ENCODE results near the gene ODAM. TPM values are rescaled to one million over a fixed set of nuclear protein-coding genes. Genes with fewer than 3 reads are reported as not detected.

The ODAM gene
- total and polyA plus RNA-seq, 2 of the 8 experiments (the other 6 are each of a cell fraction or from before 2014, with no cell fraction given), result 0.21 TPM; not detected in 1

- Histone ChIP-seq H3K23ac (ENCODE audit: insufficient read length) (no peak within 1 kb of the TSS), H3K9ac (replicated peaks in 1 of 4; ENCODE audit: extremely low read depth in 1 of 4, low read depth in 3 of 4, low read length in 3 of 4) (no peak within 1 kb of the TSS), H2BK15ac (ENCODE audit: low read length) (no peak within 1 kb of the TSS), H2BK120ac (replicated peaks; ENCODE audit: low read depth, low read length) (no peak within 1 kb of the TSS), H3K79me1 (ENCODE audit: low read depth, low read length) (no peaks in the 10 kb centered on the region), H3K36me3 (ENCODE audit: control insufficient read depth in 2 of 4, insufficient read depth in 4 of 4, low read length in 3 of 4) (no peaks in the 10 kb centered on the region), H4K20me1 (replicated peaks in 1 of 2; ENCODE audit: control insufficient read depth in 1 of 2, insufficient read depth in 2 of 2, low read length in 2 of 2) (no peaks in the 10 kb centered on the region), H3K56ac (replicated peaks; ENCODE audit: insufficient read length, low read depth, low read length) (no peak within 1 kb of the TSS), H3K27me3 (replicated peaks in 1 of 4; ENCODE audit: control insufficient read depth in 3 of 4, extremely low read depth in 1 of 4, insufficient read depth in 3 of 4, low read length in 3 of 4) (no peaks in the 10 kb centered on the region), H3K4me2 (ENCODE audit: insufficient read depth in 1 of 2, low read depth in 2 of 2, low read length in 2 of 2) (no peak within 1 kb of the TSS), H3K23me2 (ENCODE audit: low read depth, low read length) (no peaks in the 10 kb centered on the region), H3K27ac (ENCODE audit: low read depth, low read length) (no peak within 1 kb of the TSS), H3K4me3 (ENCODE audit: extremely low read depth in 1 of 4, insufficient read depth in 2 of 4, low read depth in 3 of 4, low read length in 4 of 4) (no peak within 1 kb of the TSS), H2BK12ac (ENCODE audit: low read depth, low read length) (no peak within 1 kb of the TSS), H4K5ac (ENCODE audit: insufficient read length, low read depth, low read length) (no peak within 1 kb of the TSS), H3K79me2 (ENCODE audit: control insufficient read depth in 1 of 2, insufficient read depth in 2 of 2, low read length in 2 of 2) (no peaks in the 10 kb centered on the region), H2AFZ (ENCODE audit: low read length) (no peak within 1 kb of the TSS), H3K4ac (replicated peaks; ENCODE audit: insufficient read length, low read depth, low read length) (no peak within 1 kb of the TSS), H4K8ac (ENCODE audit: extremely low read depth, insufficient read depth, low read length) (no peak within 1 kb of the TSS), H2BK5ac (ENCODE audit: low read depth, low read length) (no peak within 1 kb of the TSS), H2BK20ac (ENCODE audit: low read length) (no peak within 1 kb of the TSS), H4K91ac (replicated peaks; ENCODE audit: insufficient read length, low read length) (no peak within 1 kb of the TSS), H3K9me3 (ENCODE audit: insufficient read depth in 2 of 2, low read depth in 1 of 2, low read length in 1 of 2) (no peaks in the 10 kb centered on the region), H3K18ac (ENCODE audit: extremely low read depth, low read length) (no peak within 1 kb of the TSS), H3K14ac (ENCODE audit: insufficient read length) (no peak within 1 kb of the TSS), H2AK5ac (ENCODE audit: low read depth, low read length) (no peak within 1 kb of the TSS), H3K4me1 (replicated peaks in 1 of 4; ENCODE audit: control insufficient read depth in 3 of 4, insufficient read depth in 4 of 4, low read length in 3 of 4) (no peaks in the 10 kb centered on the region)
- DNase-seq (ENCODE audit: low read depth in 1 of 2, low spot score in 2 of 2) (no peak), FAIRE-seq (no peak)
- POLR2A ChIA-PET (ENCODE audit: partially characterized antibody), result no interaction called here
- CTCF ChIA-PET (ENCODE audit: partially characterized antibody), result no interaction called here
- TF ChIP-seq ZNF274 (IDR thresholded peaks at IDR 0.05; ENCODE audit: borderline replicate concordance, extremely low read depth, low read length) (no peak), SUZ12 (IDR thresholded peaks at IDR 0.05; ENCODE audit: low read length) (no peak), POLR2A (IDR thresholded peaks at IDR 0.05; ENCODE audit: control extremely low read depth in 1 of 2, low read depth in 2 of 2, low read length in 2 of 2) (no peak), BCL11A (IDR thresholded peaks at IDR 0.05; ENCODE audit: low read depth in 2 of 2, low read length in 2 of 2) (no peak), E2F6 (IDR thresholded peaks at IDR 0.05) (no peak), RNF2 (IDR thresholded peaks at IDR 0.05; ENCODE audit: borderline replicate concordance, low read depth, low read length, missing control alignments, poor library complexity, severe bottlenecking) (no peak), CBX5 (IDR thresholded peaks at IDR 0.05; ENCODE audit: low read depth, low read length) (no peak), HDAC6 (IDR thresholded peaks at IDR 0.05; ENCODE audit: low read depth, low read length) (no peak), RXRA (IDR thresholded peaks at IDR 0.05; ENCODE audit: insufficient read depth, low read depth, low read length) (no peak), EGR1 (IDR thresholded peaks at IDR 0.05; ENCODE audit: borderline replicate concordance, low read depth, low read length) (no peak), KDM5A (IDR thresholded peaks at IDR 0.05; ENCODE audit: low read length) (no peak), TEAD4 (IDR thresholded peaks at IDR 0.05; ENCODE audit: low read depth, low read length) (no peak), GABPA (IDR thresholded peaks at IDR 0.05; ENCODE audit: borderline replicate concordance, insufficient read depth, low read length) (no peak), CREB1 (IDR thresholded peaks at IDR 0.05) (no peak)
- 92% methylated on average over 3 of the region's 3 CpGs; no CpG with 5 or more reads in 1 of the 2 experiments for WGBS, 2 experiments (ENCODE audit: extremely low coverage in 1 of 2, insufficient coverage in 1 of 2, insufficient read length in 1 of 2, insufficient replicate concordance in 2 of 2, low coverage in 1 of 2, low lambda C conversion rate in 2 of 2, missing lambda C conversion rate in 1 of 2)
These were observed 41.6 kb upstream of the ODAM start, which contains the start of gene PRR27 for GRCh38 chr4:70153937-70154336. Gene PRR27 (plus strand): TSS chr4:70154237. CDS start chr4:70154376, 139 bp downstream.
